A673 (cell line): Measurements from ENCODE around the gene UBE2D3. TPM values are rescaled to one million over a fixed set of nuclear protein-coding genes. Genes with fewer than 3 reads are reported as not detected.
"Not testable (repeated sequence)": the region's sequence is repeated elsewhere in the genome, so short reads cannot be mapped to it uniquely, and the experiment has no call there.

Experiments used
- BruUV-seq: library from RNA; stranded (reverse); fragments of 400-500 nt; replicated peaks from 2 replicates; lab custom pipeline; 2021; lab: Mats Ljungman, UMichigan
- CTCF ChIA-PET: fragments of 300-600 bp; sonication (Branson Sonifier 250); formaldehyde crosslinking; loops from one replicate; lab custom pipeline; 2022; ENCODE audit warnings: antibody characterized with exemption; lab: Charles Lee
- POLR2A ChIA-PET: fragments of 300-600 bp; sonication (Branson Sonifier 250); formaldehyde crosslinking; loops from one replicate; lab custom pipeline; 2022; ENCODE audit warnings: antibody characterized with exemption; ENCODE audit not compliant: low non-redundant PET; lab: Charles Lee
- DNase-seq: peaks from one replicate; pipeline ENCODE4 v3.0.0-alpha.2; 2015; ENCODE audit warnings: low spot score
- H3K27ac ChIP-seq: fragments of 200-600 bp; sonication (generic); 2 replicates; pipeline ENCODE4 v1.5.1; 2016; ENCODE audit warnings: mixed run types, low read depth, mild to moderate bottlenecking, mixed read lengths, antibody characterized with exemption, low read length; ENCODE audit not compliant: poor library complexity, severe bottlenecking
- H3K27me3 ChIP-seq: fragments of 200-600 bp; sonication (generic); replicated peaks from 2 replicates; pipeline ENCODE4 v1.6.1; 2017; ENCODE audit warnings: mixed run types, low read depth, mild to moderate bottlenecking, mixed read lengths, antibody characterized with exemption, low read length; ENCODE audit not compliant: insufficient read depth, poor library complexity
- H3K36me3 ChIP-seq: fragments of 200-600 bp; sonication (generic); 2 replicates; pipeline ENCODE4 v1.6.1; 2016; ENCODE audit warnings: mixed run types, mild to moderate bottlenecking, mixed read lengths, antibody characterized with exemption, low read length; ENCODE audit not compliant: insufficient read depth, poor library complexity, severe bottlenecking
- H3K4me1 ChIP-seq: fragments of 200-600 bp; sonication (generic); 2 replicates; pipeline ENCODE4 v1.6.1; 2017; ENCODE audit warnings: mixed run types, mild to moderate bottlenecking, mixed read lengths, antibody characterized with exemption, low read length; ENCODE audit not compliant: insufficient read depth, poor library complexity, severe bottlenecking
- H3K4me3 ChIP-seq: fragments of 200-600 bp; sonication (generic); 2 replicates; pipeline ENCODE4 v1.5.1; 2016; ENCODE audit warnings: low read depth, mixed run types, mild to moderate bottlenecking, mixed read lengths, low read length; ENCODE audit not compliant: poor library complexity, severe bottlenecking
- H3K9me3 ChIP-seq: fragments of 200-600 bp; sonication (generic); 2 replicates; pipeline ENCODE4 v1.6.1; 2016; ENCODE audit warnings: mixed run types, low read depth, mild to moderate bottlenecking, mixed read lengths, antibody characterized with exemption, low read length; ENCODE audit not compliant: poor library complexity, severe bottlenecking
- CTCF ChIP-seq: fragments of 300-800, 200-600 bp; sonication (generic); conservative IDR thresholded peaks from 2 replicates; pipeline ENCODE4 v1.5.1; 2017; ENCODE audit warnings: low read depth, mild to moderate bottlenecking, antibody characterized with exemption, low read length, moderate library complexity, mixed read lengths
- EZH2 ChIP-seq: fragments of 200-600 bp; sonication (generic); IDR thresholded peaks from 2 replicates; pipeline ENCODE4 v1.6.1; 2017; ENCODE audit warnings: borderline replicate concordance, low read depth, mild to moderate bottlenecking, mixed read lengths, antibody characterized with exemption, low read length; ENCODE audit not compliant: poor library complexity, severe bottlenecking
- intact Hi-C: fragments of 100-400 bp; cut with micrococcal nuclease; formaldehyde crosslinking; loops from one replicate; pipeline ENCODE4 v1.10.0; 2022; ENCODE audit not compliant: unreplicated experiment
- total RNA-seq: library from RNA; stranded (reverse); gene quantifications from 2 replicates; pipeline ENCODE4 v1.2.3, GENCODE V29; 2021

The UBE2D3 gene
- total RNA-seq, 1 experiment from 2014 or later = 378 TPM

- H3K27ac ChIP-seq = peak within 1 kb of the TSS; percentile 96
- BruUV-seq = no TSS peak
- peak; percentile 96 for DNase-seq
- peaks cover 20% of the 10 kb centered on the region for H3K4me1 ChIP-seq
- no peaks in the 10 kb centered on the region for H3K27me3 ChIP-seq
- no peaks in the 10 kb centered on the region for H3K36me3 ChIP-seq
- TF ChIP-seq CTCF (no peak), EZH2 (no peak)
- ChIA-PET POLR2A (interaction anchor here (0.6 kb wide), 1 partner anchor 41 kb away, joined by 4 read pairs; no protein-coding TSS in a partner anchor), CTCF (no interaction called here)
- intact Hi-C loops = no loop called here
- H3K4me3 ChIP-seq = peak within 1 kb of the TSS; percentile 71
- no peaks in the 10 kb centered on the region for H3K9me3 ChIP-seq
Measured at GRCh38 chr4:102868781-102869568, 41.6 kb upstream of the UBE2D3 start, which contains the start of gene CISD2. TSS of gene CISD2 (plus strand) at chr4:102868992. CDS start at chr4:102869085, 93 bp downstream.

DNA sequence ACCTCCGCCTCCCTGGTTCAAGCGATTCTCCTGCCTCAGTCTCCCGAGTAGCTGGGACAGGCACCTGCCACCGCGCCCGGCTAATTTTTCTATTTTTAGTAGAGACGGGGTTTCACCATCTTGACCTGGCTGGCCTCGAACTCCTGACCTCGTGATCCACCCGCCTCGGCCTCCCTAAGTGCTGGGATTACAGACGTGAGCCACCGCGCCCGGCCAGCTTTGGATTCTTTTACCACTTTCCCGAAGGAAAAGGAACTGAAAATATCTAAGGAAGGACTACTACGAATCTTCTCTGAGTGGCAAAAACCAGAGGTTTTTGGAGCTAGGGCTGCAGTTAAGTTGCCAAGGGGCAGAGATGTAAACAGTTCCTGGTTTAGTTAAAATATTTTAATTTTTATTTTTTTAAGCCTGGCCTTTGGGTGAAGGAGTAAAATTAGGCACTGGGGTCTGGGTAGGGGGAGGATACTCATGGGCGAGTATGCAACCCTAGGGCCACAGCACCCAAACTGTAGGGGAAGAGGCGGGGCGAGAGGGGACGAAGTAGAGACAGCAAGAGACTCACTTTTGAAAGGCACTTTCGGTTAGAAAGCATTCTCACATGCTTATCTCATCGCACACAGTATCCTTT is 40.9 kb upstream of the UBE2D3 start:
- no peak for DNase-seq
- Histone ChIP-seq H3K4me3 (peak overlapping the region; percentile 71), H3K27ac (peak overlapping the region; percentile 96), H3K27me3 (no peaks in the 10 kb centered on the region), H3K4me1 (peaks cover 20% of the 10 kb centered on the region), H3K36me3 (no peaks in the 10 kb centered on the region), H3K9me3 (no peaks in the 10 kb centered on the region)
- CTCF ChIA-PET = no interaction called here
- POLR2A ChIA-PET = no interaction called here
- no TSS peak for BruUV-seq
- intact Hi-C loops = no loop called here
- TF ChIP-seq EZH2 = no peak
- no peak for TF ChIP-seq CTCF

- TSS peak; percentile 39 for BruUV-seq
- intact Hi-C loops = no loop called here
- H3K4me1 ChIP-seq = peaks cover 20% of the 10 kb centered on the region
- no peaks in the 10 kb centered on the region for H3K9me3 ChIP-seq
- H3K36me3 ChIP-seq = no peaks in the 10 kb centered on the region
- CTCF ChIA-PET = no interaction called here
- H3K27ac ChIP-seq = no peak overlapping the region
- TF ChIP-seq CTCF (no peak), EZH2 (no peak)
- POLR2A ChIA-PET = no interaction called here
- peak overlapping the region; percentile 71 for H3K4me3 ChIP-seq
- H3K27me3 ChIP-seq = no peaks in the 10 kb centered on the region
- no peak for DNase-seq
Measured at GRCh38 chr4:102867278-102868152, 40.2 kb upstream of the UBE2D3 start.

- DNase-seq, BruUV-seq, H3K27me3 ChIP-seq, intact Hi-C loops, H3K27ac ChIP-seq, H3K4me3 ChIP-seq, H3K9me3 ChIP-seq, CTCF ChIA-PET, POLR2A ChIA-PET, H3K4me1 ChIP-seq, H3K36me3 ChIP-seq: not testable (repeated sequence)
Measured at GRCh38 chr4:102865327-102865726, 38.0 kb upstream of the UBE2D3 start.
